DOHH2 (cell line): ENCODE data around the gene RTP4.

ENCODE experiments used
- CTCF ChIP-seq: fragments of 200-600 bp; sonication (generic); IDR thresholded peaks from one replicate; pipeline ENCODE4 v1.5.1; 2014; ENCODE audit warnings: antibody characterized with exemption, mild to moderate bottlenecking, low read depth, low read length; ENCODE audit not compliant: poor library complexity, severe bottlenecking
- EZH2phosphoT487 ChIP-seq: fragments of 200-600 bp; sonication (generic); IDR thresholded peaks from 2 replicates; pipeline ENCODE4 v1.6.1; 2017; ENCODE audit warnings: borderline replicate concordance, mild to moderate bottlenecking, antibody characterized with exemption, low read length, moderate library complexity, mixed read lengths

GRCh38 chr3:187382609-187383151 is 14.5 kb downstream of the RTP4 start:
- TF ChIP-seq CTCF = no peak
- TF ChIP-seq EZH2phosphoT487 = no peak
